Nephron (organoid): ENCODE data around the gene KLHL29.
A peak's percentile ranks its signal among the peaks of the same experiment; 100 is the strongest.

ENCODE experiments used
- H3K27ac Mint-ChIP-seq, 3 experiments: 2 replicates each; pipeline ENCODE4 v1.8.0; 2020; ENCODE audit warnings: mixed read lengths in 3 of 3, mild to moderate bottlenecking in 2 of 3, moderate library complexity in 1 of 3
- H3K27me3 Mint-ChIP-seq: 2 replicates; pipeline ENCODE4 v1.8.0; 2021; ENCODE audit warnings: low read depth, mild to moderate bottlenecking, moderate library complexity, mixed read lengths
- H3K36me3 Mint-ChIP-seq: 2 replicates; pipeline ENCODE4 v1.8.0; 2020; ENCODE audit warnings: low read depth, mixed read lengths
- H3K4me1 Mint-ChIP-seq: 2 replicates; pipeline ENCODE4 v1.8.0; 2020; ENCODE audit warnings: mixed read lengths
- H3K4me3 Mint-ChIP-seq, 3 experiments: 2 replicates each; pipeline ENCODE4 v1.8.0; 2020; ENCODE audit warnings: mild to moderate bottlenecking in 3 of 3, mixed read lengths in 3 of 3, moderate library complexity in 2 of 3
- H3K9me3 Mint-ChIP-seq: 2 replicates; pipeline ENCODE4 v1.8.0; 2020; ENCODE audit warnings: mixed read lengths
- CTCF ChIP-seq, 3 experiments: fragments of 200-600 bp; sonication (generic); IDR thresholded peaks; one replicate each; pipeline ENCODE4 v1.5.0; 2021; ENCODE audit warnings: antibody characterized with exemption in 3 of 3; ENCODE audit not compliant: unreplicated experiment in 3 of 3

Gene KLHL29

DNA sequence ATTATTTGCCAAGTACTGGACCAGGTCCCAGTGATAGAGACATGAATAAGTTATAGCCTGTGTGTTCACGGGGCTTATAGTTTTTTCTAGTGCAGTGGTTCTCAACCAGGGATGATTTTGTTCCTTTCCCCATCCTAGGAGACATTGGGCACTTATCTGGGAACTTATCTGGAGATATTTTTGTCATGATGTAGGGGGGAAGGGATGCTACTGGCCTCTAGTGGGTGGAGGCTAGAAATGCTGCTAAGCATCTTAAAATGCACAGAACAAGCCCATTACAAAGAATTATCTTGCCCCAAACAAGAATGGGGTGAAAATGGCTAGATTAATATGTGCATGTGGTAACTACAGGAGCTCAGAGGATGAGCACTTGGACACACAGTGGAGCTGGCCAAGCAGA is 75.2 kb downstream of the KLHL29 start:
- peak; percentile 12 to 28 (median 16) for TF ChIP-seq CTCF (IDR thresholded peaks at IDR 0.05; ENCODE audit: unreplicated experiment in 3 of 3)
- H3K27ac Mint-ChIP-seq, result no peak overlapping the region
- no peaks in the 10 kb centered on the region for H3K9me3 Mint-ChIP-seq
- peaks cover 8% of the 10 kb centered on the region for H3K27me3 Mint-ChIP-seq
- no peaks in the 10 kb centered on the region for H3K36me3 Mint-ChIP-seq
- H3K4me1 Mint-ChIP-seq, result no peaks in the 10 kb centered on the region
- no peak overlapping the region for H3K4me3 Mint-ChIP-seq

- H3K27ac Mint-ChIP-seq, result no peak overlapping the region
Observed at GRCh38 chr2:23460993-23461392, 76.0 kb downstream of the KLHL29 start.

GRCh38 chr2:23464156-23464555 is 79.2 kb downstream of the KLHL29 start:
- H3K36me3 Mint-ChIP-seq, result no peaks in the 10 kb centered on the region
- H3K9me3 Mint-ChIP-seq, result no peaks in the 10 kb centered on the region
- H3K27ac Mint-ChIP-seq, result no peak overlapping the region
- no peak for TF ChIP-seq CTCF (IDR thresholded peaks at IDR 0.05; ENCODE audit: unreplicated experiment in 3 of 3)
- H3K27me3 Mint-ChIP-seq, result peaks cover 16% of the 10 kb centered on the region
- H3K4me1 Mint-ChIP-seq, result peaks cover 5% of the 10 kb centered on the region
- H3K4me3 Mint-ChIP-seq, result no peak overlapping the region

More at GRCh38 chr2:23460993-23461392, 76.0 kb downstream of the KLHL29 start:
- no peak for TF ChIP-seq CTCF (IDR thresholded peaks at IDR 0.05; ENCODE audit: unreplicated experiment in 3 of 3)
- H3K36me3 Mint-ChIP-seq, result no peaks in the 10 kb centered on the region
- no peaks in the 10 kb centered on the region for H3K9me3 Mint-ChIP-seq
- H3K27me3 Mint-ChIP-seq, result peaks cover 11% of the 10 kb centered on the region
- H3K4me3 Mint-ChIP-seq, result no peak overlapping the region
- H3K4me1 Mint-ChIP-seq, result no peaks in the 10 kb centered on the region

DNA sequence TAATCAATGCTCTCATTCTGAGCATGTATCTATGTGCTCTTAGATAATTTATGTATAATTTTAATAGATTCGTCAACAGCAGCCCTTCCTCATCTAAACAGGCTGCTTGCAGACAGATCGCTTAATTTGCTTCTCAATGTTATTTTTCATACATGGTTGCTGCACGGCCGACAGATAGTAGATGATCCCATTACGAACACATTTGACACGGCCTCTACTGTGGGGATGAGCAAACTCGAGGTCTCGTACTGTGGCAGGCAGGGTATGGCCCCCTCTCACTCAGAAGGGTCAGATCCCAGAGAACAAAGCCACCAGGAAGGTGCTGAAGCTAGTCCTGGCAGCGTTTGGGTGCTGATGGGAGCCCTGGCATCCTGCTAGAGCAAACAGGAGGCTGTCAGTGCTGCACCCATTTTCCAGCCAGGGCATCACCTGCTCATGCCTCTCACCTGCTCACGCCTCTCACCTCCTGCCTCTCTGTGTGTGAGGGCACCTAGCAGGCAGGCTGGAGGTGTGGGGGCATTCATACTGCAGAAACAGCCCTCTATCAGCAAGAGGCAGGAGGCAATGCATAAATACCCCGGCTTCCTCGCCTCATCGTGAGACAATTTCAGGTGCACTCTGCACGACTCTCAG is 80.0 kb downstream of the KLHL29 start:
- no peaks in the 10 kb centered on the region for H3K36me3 Mint-ChIP-seq
- TF ChIP-seq CTCF (IDR thresholded peaks at IDR 0.05; ENCODE audit: unreplicated experiment in 3 of 3), result no peak
- H3K27me3 Mint-ChIP-seq, result peaks cover 16% of the 10 kb centered on the region
- H3K4me3 Mint-ChIP-seq, result no peak overlapping the region
- H3K9me3 Mint-ChIP-seq, result no peaks in the 10 kb centered on the region
- no peak overlapping the region for H3K27ac Mint-ChIP-seq
- H3K4me1 Mint-ChIP-seq, result peaks cover 12% of the 10 kb centered on the region

DNA sequence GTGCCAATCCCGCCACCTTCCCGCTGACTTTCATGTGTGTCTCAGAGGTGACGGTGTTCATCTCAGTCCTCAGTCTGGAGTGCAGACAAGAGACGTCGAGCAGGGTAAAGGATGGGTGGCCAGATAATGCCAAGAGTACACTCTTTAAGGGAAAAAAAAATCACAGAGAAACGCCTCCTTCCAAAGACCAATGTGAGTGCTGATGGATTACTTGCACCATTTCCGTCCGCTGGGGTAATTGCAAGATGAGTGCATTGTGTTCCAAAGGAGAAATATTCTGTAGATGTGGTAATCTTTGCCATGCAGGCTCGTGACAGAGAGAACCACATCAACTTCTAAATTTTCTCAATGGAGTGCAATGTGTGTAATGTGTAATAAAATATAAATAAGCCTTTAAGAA is 81.0 kb downstream of the KLHL29 start:
- H3K36me3 Mint-ChIP-seq, result no peaks in the 10 kb centered on the region
- peaks cover 16% of the 10 kb centered on the region for H3K27me3 Mint-ChIP-seq
- H3K27ac Mint-ChIP-seq, result no peak overlapping the region
- peaks cover 18% of the 10 kb centered on the region for H3K4me1 Mint-ChIP-seq
- H3K4me3 Mint-ChIP-seq, result no peak overlapping the region
- H3K9me3 Mint-ChIP-seq, result no peaks in the 10 kb centered on the region
- TF ChIP-seq CTCF (IDR thresholded peaks at IDR 0.05; ENCODE audit: unreplicated experiment in 3 of 3), result no peak

DNA sequence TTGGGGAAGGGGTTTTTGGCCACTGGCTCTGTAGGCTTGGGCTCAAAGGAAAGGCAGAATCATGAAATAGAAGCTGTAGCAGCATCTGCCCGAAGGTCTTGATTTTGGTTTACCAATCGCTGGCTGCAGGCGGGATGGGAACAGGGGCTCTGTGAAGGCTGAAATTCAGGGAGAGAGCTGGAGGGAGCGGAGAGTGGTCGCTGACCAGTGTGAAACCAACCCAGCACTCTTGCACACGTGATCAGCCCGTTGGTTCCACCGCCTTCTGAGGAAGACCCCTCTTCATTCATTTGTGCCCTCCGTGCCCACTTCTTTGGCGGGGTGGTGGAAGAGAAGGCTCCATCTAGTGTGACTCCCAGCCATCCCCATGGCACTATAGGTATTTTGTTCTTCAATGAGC is 82.6 kb downstream of the KLHL29 start:
- H3K27ac Mint-ChIP-seq, result no peak overlapping the region

More for the DNA sequence above, 82.6 kb downstream of the KLHL29 start:
- H3K9me3 Mint-ChIP-seq, result no peaks in the 10 kb centered on the region
- H3K36me3 Mint-ChIP-seq, result no peaks in the 10 kb centered on the region
- H3K4me1 Mint-ChIP-seq, result peaks cover 22% of the 10 kb centered on the region
- H3K27me3 Mint-ChIP-seq, result peaks cover 16% of the 10 kb centered on the region
- H3K4me3 Mint-ChIP-seq, result no peak overlapping the region
- TF ChIP-seq CTCF (IDR thresholded peaks at IDR 0.05; ENCODE audit: unreplicated experiment in 3 of 3), result no peak
